Small intestine (tissue), 7 donors: ENCODE measurements around the gene SUN3. TPM values are rescaled to one million over a fixed set of nuclear protein-coding genes. Genes with fewer than 3 reads are reported as not detected.

Experiments
- DNase-seq, 2 donors: peaks; one replicate each; pipeline versions ENCODE4 v3.0.0 to v3.0.0-alpha.2; 2013
- FAIRE-seq: peaks from 2 replicates; lab custom pipeline; 2012; peaks lifted over from hg19 to GRCh38; lab: Jason Lieb, UNC
- H3K27ac ChIP-seq, 3 donors: one replicate each; pipeline ENCODE4 v1.5.1; 2013; ENCODE audit warnings: low read length in 2 of 3, mild to moderate bottlenecking in 2 of 3, control low read depth in 1 of 3, inconsistent platforms in 1 of 3, low read depth in 1 of 3, moderate library complexity in 1 of 3
- H3K27me3 ChIP-seq, 3 donors: one replicate each; pipeline ENCODE4 v1.6.1; 2013; ENCODE audit warnings: low read length in 3 of 3, inconsistent platforms in 1 of 3; ENCODE audit not compliant: control insufficient read depth in 3 of 3, insufficient read depth in 3 of 3
- H3K36me3 ChIP-seq, 3 donors: one replicate each; pipeline ENCODE4 v1.6.1; 2013; ENCODE audit warnings: low read length in 3 of 3, inconsistent platforms in 1 of 3, low read depth in 1 of 3, mild to moderate bottlenecking in 1 of 3, moderate library complexity in 1 of 3; ENCODE audit not compliant: control insufficient read depth in 3 of 3, insufficient read depth in 2 of 3
- H3K4me1 ChIP-seq, 3 donors: one replicate each; pipeline ENCODE4 v1.6.1; 2013; ENCODE audit warnings: low read length in 2 of 3, inconsistent platforms in 1 of 3, low read depth in 1 of 3, mild to moderate bottlenecking in 1 of 3, moderate library complexity in 1 of 3; ENCODE audit not compliant: control insufficient read depth in 3 of 3, insufficient read depth in 2 of 3
- H3K4me3 ChIP-seq, 3 donors: one replicate each; pipeline ENCODE4 v1.5.1; 2013; ENCODE audit warnings: low read length in 3 of 3, control low read depth in 1 of 3, inconsistent platforms in 1 of 3, low read depth in 1 of 3, mild to moderate bottlenecking in 1 of 3, moderate library complexity in 1 of 3
- H3K9me3 ChIP-seq, 2 donors: one replicate each; pipeline ENCODE4 v1.6.1; 2013; ENCODE audit warnings: low read depth in 1 of 2, low read length in 1 of 2; ENCODE audit not compliant: control insufficient read depth in 2 of 2, insufficient read depth in 1 of 2
- WGBS, 3 donors: extraction: QIAGEN DNeasy Blood & Tissue Kit; methylation state at CpG; one replicate each; pipeline ENCODE4 v1.1.7; 2013; 5-methylcytosine and 5-hydroxymethylcytosine counted together
- polyA plus RNA-seq, 4 donors: library from polyadenylated mRNA; stranded (reverse) in 3 of 4; unstranded in 1 of 4; fragments of 200-250 nt in 3 of 4; fragments of 120-200 nt in 1 of 4; gene quantifications; one replicate each; pipeline versions ENCODE4 v1.2.1 to v1.2.3, GENCODE V29; 2013
- donor health status: healthy with polysubstance abuse.
- donor health status: control.
- donor health status: control.
- donor health status: Bipolar disorder and iron deficiency.
- donor health status: healthy.

SUN3 gene
- polyA plus RNA-seq, 4 donors: not detected

DNA sequence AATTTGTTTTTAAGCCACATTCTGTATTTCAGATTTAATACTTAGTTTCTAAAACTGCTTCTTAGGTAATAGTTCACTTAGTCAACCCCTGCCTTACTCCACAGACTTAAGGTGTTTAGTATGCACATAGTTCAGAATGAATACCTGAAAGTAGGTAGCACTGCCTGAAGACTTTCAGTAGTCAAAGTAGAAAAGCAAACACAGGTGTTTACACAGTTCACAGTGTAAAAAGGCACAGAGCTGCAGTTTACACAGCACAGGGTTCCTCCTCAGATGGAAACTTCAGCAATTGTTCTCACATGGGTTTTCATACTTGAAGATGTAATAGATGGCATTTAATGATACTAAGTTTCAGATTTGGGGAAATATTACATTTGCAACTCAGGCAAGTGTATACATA, 77.5 kb downstream of the SUN3 start:
- no peak for FAIRE-seq
- no peaks in the 10 kb centered on the region for H3K27me3 ChIP-seq
- H3K4me3 ChIP-seq: no peak overlapping the region
- peaks cover 0 to 11% (median 2%) of the 10 kb centered on the region in 3 donors for H3K36me3 ChIP-seq
- no peak overlapping the region for H3K27ac ChIP-seq
- no peaks in the 10 kb centered on the region for H3K9me3 ChIP-seq
- peaks cover 0 to 8% (median 0%) of the 10 kb centered on the region in 3 donors for H3K4me1 ChIP-seq
- peak in 1 of 2 donors; percentile 13 for DNase-seq

DNA sequence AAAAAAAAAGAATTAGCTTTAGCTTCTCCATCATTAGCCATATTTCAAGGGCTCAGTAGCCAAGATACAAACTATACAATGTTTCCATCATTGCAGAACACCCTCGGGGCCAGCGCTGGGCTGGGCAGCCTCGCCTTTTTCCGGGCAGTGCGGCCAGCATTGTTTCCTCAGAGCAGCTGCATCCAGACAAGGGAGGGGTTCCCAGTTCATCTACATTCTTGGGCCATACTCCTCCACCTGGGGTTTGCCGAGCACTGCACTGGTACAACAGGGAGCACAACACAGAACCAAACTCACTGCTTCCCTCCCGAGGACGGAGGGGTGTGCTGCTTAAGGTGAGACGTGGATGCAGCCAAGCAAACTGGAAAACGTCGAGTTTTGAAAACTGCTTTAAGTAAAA, 78.2 kb downstream of the SUN3 start:
- Histone ChIP-seq H3K27ac (no peak overlapping the region), H3K4me1 (peaks cover 0 to 10% (median 0%) of the 10 kb centered on the region in 3 donors), H3K9me3 (no peaks in the 10 kb centered on the region), H3K27me3 (no peaks in the 10 kb centered on the region), H3K4me3 (no peak overlapping the region), H3K36me3 (peaks cover 0 to 8% (median 2%) of the 10 kb centered on the region in 3 donors)
- 30 to 57% (median 55%) methylated on average over 11 of the region's 11 CpGs for WGBS, 3 donors
- FAIRE-seq (no peak), DNase-seq (peak in 1 of 2 donors; percentile 15)

- H3K36me3 ChIP-seq: peaks cover 0 to 6% (median 0%) of the 10 kb centered on the region in 3 donors
- FAIRE-seq (no peak), DNase-seq (no peak)
- H3K27me3 ChIP-seq: no peaks in the 10 kb centered on the region
- H3K4me1 ChIP-seq: peaks cover 0 to 10% (median 0%) of the 10 kb centered on the region in 3 donors
- no peak overlapping the region for H3K27ac ChIP-seq
- H3K9me3 ChIP-seq: no peaks in the 10 kb centered on the region
- WGBS, 3 donors: 82 to 93% (median 88%) methylated on average over 4 of the region's 4 CpGs
- H3K4me3 ChIP-seq: no peak overlapping the region
These were observed 79.2 kb downstream of the SUN3 start for GRCh38 chr7:47949703-47950102.

DNA sequence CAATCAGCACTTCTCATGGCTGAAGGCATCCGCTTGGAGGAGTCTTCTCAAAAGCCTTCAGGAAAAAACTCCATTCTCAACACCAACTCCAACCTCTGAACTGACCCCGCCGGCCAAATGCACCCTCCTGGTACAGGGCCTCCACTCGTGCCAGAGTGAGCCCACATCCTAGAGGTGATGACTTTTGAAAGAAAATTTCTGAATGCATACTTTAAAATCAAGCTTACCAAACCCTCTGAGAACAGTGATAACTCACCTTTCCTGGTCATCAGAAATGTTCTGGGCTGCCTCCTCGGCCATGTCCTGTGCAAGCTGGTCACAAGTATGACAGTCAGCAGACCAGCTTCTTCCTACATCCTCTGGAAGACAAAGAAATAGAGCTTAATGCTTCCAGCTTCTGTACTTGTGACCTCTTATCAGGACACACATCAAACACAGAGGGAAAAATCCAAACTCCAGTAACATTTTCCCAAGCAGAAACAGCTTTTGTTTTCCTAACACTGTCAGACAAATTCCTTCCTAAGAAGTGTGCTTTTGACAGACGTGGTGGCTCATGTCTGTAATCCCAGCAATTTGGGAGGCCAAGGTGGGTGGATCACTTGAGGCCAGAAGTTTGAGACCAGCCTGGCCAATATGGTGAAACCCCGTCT, 80.6 kb downstream of the SUN3 start, which contains the start of gene PKD1L1:
TSS of gene PKD1L1 (minus strand) at position 326 of the 650 bp plus-strand sequence. CDS start at position 300, 26 bp downstream.
- FAIRE-seq: no peak
- H3K9me3 ChIP-seq: no peaks in the 10 kb centered on the region
- peaks cover 0 to 10% (median 0%) of the 10 kb centered on the region in 3 donors for H3K4me1 ChIP-seq
- 78 to 85% (median 79%) methylated on average over 7 of the region's 7 CpGs for WGBS, 3 donors
- H3K27me3 ChIP-seq: no peaks in the 10 kb centered on the region
- H3K27ac ChIP-seq: peak within 1 kb of the TSS in 1 of 3 donors; percentile 22
- H3K4me3 ChIP-seq: no peak within 1 kb of the TSS
- H3K36me3 ChIP-seq: no peaks in the 10 kb centered on the region
- DNase-seq: no peak

DNA sequence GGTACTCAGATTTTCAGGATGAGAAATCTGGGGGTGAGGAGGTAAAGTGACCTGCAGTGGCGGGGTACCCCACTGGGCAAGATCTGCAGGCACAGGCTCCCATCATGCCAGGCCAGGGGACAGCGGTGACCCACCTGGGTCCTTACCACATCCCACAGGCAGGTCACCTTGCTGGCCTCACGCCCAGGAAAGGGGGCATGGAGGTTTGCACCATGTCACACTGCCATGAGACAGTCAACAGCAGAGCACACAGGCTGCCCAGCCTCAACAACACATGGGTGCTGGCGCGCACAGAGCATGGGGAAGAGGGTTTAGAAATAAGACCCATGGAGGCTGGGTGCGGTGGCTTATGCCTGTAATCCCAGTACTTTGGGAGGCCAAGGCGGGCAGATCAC, 81.6 kb downstream of the SUN3 start:
- 93 to 98% (median 97%) methylated on average over 6 to 7 of the region's 7 CpGs for WGBS, 3 donors
- H3K27ac ChIP-seq: peak overlapping the region in 1 of 3 donors; percentile 22

GRCh38 chr7:47946581-47947354, 82.1 kb downstream of the SUN3 start:
- H3K27ac ChIP-seq: peak overlapping the region in 1 of 3 donors; percentile 47
- H3K36me3 ChIP-seq: no peaks in the 10 kb centered on the region
- no peak overlapping the region for H3K4me3 ChIP-seq
- H3K27me3 ChIP-seq: no peaks in the 10 kb centered on the region
- WGBS, 3 donors: 76 to 83% (median 81%) methylated on average over 7 of the region's 7 CpGs
- H3K9me3 ChIP-seq: no peaks in the 10 kb centered on the region
- peaks cover 0 to 10% (median 0%) of the 10 kb centered on the region in 3 donors for H3K4me1 ChIP-seq
- DNase-seq (peak in 1 of 2 donors; percentile 60), FAIRE-seq (no peak)

More for the DNA sequence above, 81.6 kb downstream of the SUN3 start:
- Histone ChIP-seq H3K4me3 (no peak overlapping the region), H3K27me3 (no peaks in the 10 kb centered on the region), H3K9me3 (no peaks in the 10 kb centered on the region), H3K4me1 (peaks cover 0 to 10% (median 0%) of the 10 kb centered on the region in 3 donors), H3K36me3 (no peaks in the 10 kb centered on the region)
- FAIRE-seq: no peak
- no peak for DNase-seq

- 49 to 50% (median 49%) methylated on average over 8 of the region's 8 CpGs for WGBS, 3 donors
- H3K4me3 ChIP-seq: no peak overlapping the region
- FAIRE-seq: no peak
- no peaks in the 10 kb centered on the region for H3K36me3 ChIP-seq
- DNase-seq: peak; percentile 70 to 77
- H3K27me3 ChIP-seq: no peaks in the 10 kb centered on the region
- no peaks in the 10 kb centered on the region for H3K9me3 ChIP-seq
- H3K27ac ChIP-seq: no peak overlapping the region
- H3K4me1 ChIP-seq: peaks cover 0 to 14% (median 1%) of the 10 kb centered on the region in 3 donors
These were observed 83.5 kb downstream of the SUN3 start for GRCh38 chr7:47945261-47946015.
